Measurements from ENCODE around the gene EVPL. TPM values are rescaled to one million over a fixed set of nuclear protein-coding genes. Genes with fewer than 3 reads are reported as not detected.
A peak's percentile ranks its signal among the peaks of the same experiment; 100 is the strongest.

EVPL gene
- total and polyA plus RNA-seq, 2 donors from 2014 or later: 11.1 to 23.5 TPM

- no peak for FAIRE-seq
- H3K36me3 ChIP-seq (ENCODE audit: control insufficient read depth in 2 of 3, insufficient read depth in 3 of 3, low read length in 3 of 3): no peaks in the 10 kb centered on the region
- H3K27ac ChIP-seq (ENCODE audit: low read depth in 2 of 2, low read length in 2 of 2): no peak overlapping the region
- H3K9me3 ChIP-seq (ENCODE audit: control insufficient read depth in 2 of 3, insufficient read depth in 1 of 3, low read length in 3 of 3): no peaks in the 10 kb centered on the region
- intact Hi-C loops (cut with DNase I): no loop called here
- no peaks in the 10 kb centered on the region for H3K27me3 ChIP-seq (ENCODE audit: control insufficient read depth, insufficient read depth, low read length)
- peaks cover 0 to 12% (median 0%) of the 10 kb centered on the region in 3 donors for H3K4me1 ChIP-seq (ENCODE audit: control insufficient read depth in 2 of 3, insufficient read depth in 2 of 3, low read depth in 1 of 3, low read length in 3 of 3)
- DNase-seq: no peak
- no peak for TF ChIP-seq CTCF (IDR thresholded peaks at IDR 0.05; ENCODE audit: borderline replicate concordance, extremely low read depth, insufficient read depth)
- no peak overlapping the region for H3K9ac ChIP-seq (ENCODE audit: low read length in 3 of 3)
- no peak overlapping the region for H3K4me3 ChIP-seq (ENCODE audit: low read length in 3 of 3)
Measured at GRCh38 chr17:76032780-76033108, 5.6 kb upstream of the EVPL start.

GRCh38 chr17:76032073-76032779 is 5.1 kb upstream of the EVPL start:
- FAIRE-seq (no peak), DNase-seq (peak in 1 of 5 donors; percentile 39)
- H3K9me3 ChIP-seq (ENCODE audit: control insufficient read depth in 2 of 3, insufficient read depth in 1 of 3, low read length in 3 of 3): no peaks in the 10 kb centered on the region
- H3K27ac ChIP-seq (ENCODE audit: low read depth in 2 of 2, low read length in 2 of 2): no peak overlapping the region
- no peak overlapping the region for H3K9ac ChIP-seq (ENCODE audit: low read length in 3 of 3)
- H3K4me1 ChIP-seq (ENCODE audit: control insufficient read depth in 2 of 3, insufficient read depth in 2 of 3, low read depth in 1 of 3, low read length in 3 of 3): peaks cover 0 to 14% (median 0%) of the 10 kb centered on the region in 3 donors
- no peaks in the 10 kb centered on the region for H3K36me3 ChIP-seq (ENCODE audit: control insufficient read depth in 2 of 3, insufficient read depth in 3 of 3, low read length in 3 of 3)
- intact Hi-C loops (cut with DNase I): no loop called here
- no peak overlapping the region for H3K4me3 ChIP-seq (ENCODE audit: low read length in 3 of 3)
- no peaks in the 10 kb centered on the region for H3K27me3 ChIP-seq (ENCODE audit: control insufficient read depth, insufficient read depth, low read length)
- TF ChIP-seq CTCF (IDR thresholded peaks at IDR 0.05; ENCODE audit: borderline replicate concordance, extremely low read depth, insufficient read depth): no peak

GRCh38 chr17:76026714-76027158 is 370 bp downstream of the EVPL start:
- Histone ChIP-seq H3K9ac (ENCODE audit: low read length in 3 of 3) (peak overlapping the region in 1 of 3 donors; percentile 19), H3K4me1 (ENCODE audit: control insufficient read depth in 2 of 3, insufficient read depth in 2 of 3, low read depth in 1 of 3, low read length in 3 of 3) (peaks cover 0 to 8% (median 0%) of the 10 kb centered on the region in 3 donors), H3K27ac (ENCODE audit: low read depth in 2 of 2, low read length in 2 of 2) (no peak overlapping the region), H3K36me3 (ENCODE audit: control insufficient read depth in 2 of 3, insufficient read depth in 3 of 3, low read length in 3 of 3) (no peaks in the 10 kb centered on the region), H3K27me3 (ENCODE audit: control insufficient read depth, insufficient read depth, low read length) (no peaks in the 10 kb centered on the region), H3K4me3 (ENCODE audit: low read length in 3 of 3) (peak overlapping the region in 2 of 3 donors; percentile 34 to 46), H3K9me3 (ENCODE audit: control insufficient read depth in 2 of 3, insufficient read depth in 1 of 3, low read length in 3 of 3) (no peaks in the 10 kb centered on the region)
- no peak for TF ChIP-seq CTCF (IDR thresholded peaks at IDR 0.05; ENCODE audit: borderline replicate concordance, extremely low read depth, insufficient read depth)
- no peak for FAIRE-seq
- intact Hi-C loops (cut with DNase I): no loop called here
- peak in 1 of 5 donors; percentile 18 for DNase-seq
